HEK293T (cell line): ENCODE results near the gene AUNIP.

Experiments
- BHLHE40 ChIP-seq: fragments of 450-650 bp; IDR thresholded peaks from 2 replicates; pipeline ENCODE4 v1.6.1; 2016; ENCODE audit warnings: mild to moderate bottlenecking, moderate library complexity, borderline replicate concordance
- CTBP1 ChIP-seq: fragments of 450-650 bp; IDR thresholded peaks from 2 replicates; pipeline ENCODE4 v1.6.1; 2016; ENCODE audit warnings: borderline replicate concordance
- FOXA1 ChIP-seq: fragments of 450-650 bp; IDR thresholded peaks from 2 replicates; pipeline ENCODE4 v1.6.1; 2016; ENCODE audit warnings: mild to moderate bottlenecking
- FOXK2 ChIP-seq: fragments of 450-650 bp; IDR thresholded peaks from 2 replicates; pipeline ENCODE4 v1.6.1; 2016; ENCODE audit warnings: mild to moderate bottlenecking
- FOXM1 ChIP-seq: fragments of 450-650 bp; IDR thresholded peaks from 2 replicates; pipeline ENCODE4 v1.6.1; 2017; ENCODE audit warnings: mild to moderate bottlenecking, borderline replicate concordance
- HDGF ChIP-seq: fragments of 450-650 bp; IDR thresholded peaks from 2 replicates; pipeline ENCODE4 v1.6.1; 2017; ENCODE audit warnings: antibody characterized with exemption, borderline replicate concordance
- L3MBTL2 ChIP-seq: fragments of 450-650 bp; conservative IDR thresholded peaks from 2 replicates; pipeline ENCODE4 v1.6.1; 2016; ENCODE audit warnings: mild to moderate bottlenecking
- LEF1 ChIP-seq: fragments of 450-650 bp; IDR thresholded peaks from 2 replicates; pipeline ENCODE4 v1.6.1; 2017; ENCODE audit warnings: mild to moderate bottlenecking, borderline replicate concordance
- SP1 ChIP-seq: fragments of 450-650 bp; IDR thresholded peaks from 2 replicates; pipeline ENCODE4 v1.6.1; 2017
- SUZ12 ChIP-seq: fragments of 450-650 bp; IDR thresholded peaks from 2 replicates; pipeline ENCODE4 v1.6.1; 2016; ENCODE audit warnings: mild to moderate bottlenecking
- TARDBP ChIP-seq: fragments of 450-650 bp; IDR thresholded peaks from 2 replicates; pipeline ENCODE4 v1.6.1; 2016
- ZNF384 ChIP-seq: fragments of 450-650 bp; IDR thresholded peaks from 2 replicates; pipeline ENCODE4 v1.6.1; 2016
- TF ChIP-seq, protein P1 (sequence below): fragments of 450-650 bp; IDR thresholded peaks from 2 replicates; pipeline ENCODE4 v1.6.1; 2016

DNA sequence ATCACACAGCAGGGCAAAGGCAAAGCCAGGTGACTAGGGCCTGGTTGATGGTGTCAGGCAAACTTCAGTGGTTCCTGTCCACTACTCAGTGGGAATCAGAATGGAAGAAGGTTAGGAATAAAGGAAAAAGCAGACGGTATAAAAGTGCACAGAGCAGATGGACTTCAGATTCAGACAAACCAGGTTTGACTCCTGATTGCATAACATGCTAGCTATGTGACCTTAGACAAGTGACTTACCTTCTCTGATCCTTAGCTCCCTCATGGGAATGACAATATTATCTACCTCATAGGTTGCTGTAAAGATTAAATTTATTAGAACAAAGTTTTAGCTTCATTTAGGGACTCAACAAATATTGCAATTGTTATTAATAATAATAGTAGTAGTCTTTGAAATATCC is 11.4 kb upstream of the AUNIP start:
- TF ChIP-seq LEF1: no peak
- TF ChIP-seq, protein P1, sequence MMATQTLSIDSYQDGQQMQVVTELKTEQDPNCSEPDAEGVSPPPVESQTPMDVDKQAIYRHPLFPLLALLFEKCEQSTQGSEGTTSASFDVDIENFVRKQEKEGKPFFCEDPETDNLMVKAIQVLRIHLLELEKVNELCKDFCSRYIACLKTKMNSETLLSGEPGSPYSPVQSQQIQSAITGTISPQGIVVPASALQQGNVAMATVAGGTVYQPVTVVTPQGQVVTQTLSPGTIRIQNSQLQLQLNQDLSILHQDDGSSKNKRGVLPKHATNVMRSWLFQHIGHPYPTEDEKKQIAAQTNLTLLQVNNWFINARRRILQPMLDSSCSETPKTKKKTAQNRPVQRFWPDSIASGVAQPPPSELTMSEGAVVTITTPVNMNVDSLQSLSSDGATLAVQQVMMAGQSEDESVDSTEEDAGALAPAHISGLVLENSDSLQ: no peak
- TF ChIP-seq SP1: no peak
- no peak for TF ChIP-seq TARDBP
- no peak for TF ChIP-seq L3MBTL2
- TF ChIP-seq HDGF: no peak
- TF ChIP-seq CTBP1: no peak
- no peak for TF ChIP-seq BHLHE40
- no peak for TF ChIP-seq ZNF384
- no peak for TF ChIP-seq FOXA1
- TF ChIP-seq FOXK2: no peak
- no peak for TF ChIP-seq FOXM1
- no peak for TF ChIP-seq SUZ12
